Spleen (tissue), 11 donors: ENCODE measurements around the gene RAB1A. TPM values are rescaled to one million over a fixed set of nuclear protein-coding genes. Genes with fewer than 3 reads are reported as not detected.
A peak's percentile ranks its signal among the peaks of the same experiment; 100 is the strongest.

Experiments
- DNase-seq: peaks from one replicate; pipeline ENCODE4 v3.0.0-alpha.2; 2020
- H3K27ac ChIP-seq, 8 donors: fragments of 200-600 bp; sonication (generic) in 7 of 8; 1 replicate in 4 of 8; 2 replicates in 4 of 8; pipeline versions ENCODE4 v1.5.0 to v1.8.0; 2016 to 2021; ENCODE audit warnings: inconsistent platforms in 4 of 8, mild to moderate bottlenecking in 4 of 8, moderate library complexity in 1 of 8
- H3K27me3 ChIP-seq, 7 donors: fragments of 200-600 bp; sonication (generic) in 6 of 7; replicated peaks in 1 of 7; 1 replicate in 4 of 7; 2 replicates in 3 of 7; pipeline versions ENCODE4 v1.5.0 to v1.8.0; 2016 to 2021; ENCODE audit warnings: inconsistent platforms in 3 of 7, mild to moderate bottlenecking in 1 of 7
- H3K36me3 ChIP-seq, 6 donors: fragments of 200-600 bp; sonication (generic) in 5 of 6; 1 replicate in 4 of 6; 2 replicates in 2 of 6; pipeline versions ENCODE4 v1.5.0 to v1.8.0; 2016 to 2021; ENCODE audit warnings: inconsistent platforms in 2 of 6
- H3K4me1 ChIP-seq, 6 donors: fragments of 200-600 bp; sonication (generic) in 5 of 6; 1 replicate in 3 of 6; 2 replicates in 3 of 6; pipeline versions ENCODE4 v1.5.0 to v1.8.0; 2016 to 2021; ENCODE audit warnings: inconsistent platforms in 3 of 6
- H3K4me3 ChIP-seq, 8 donors: fragments of 200-600 bp; sonication (generic) in 7 of 8; 1 replicate in 4 of 8; 2 replicates in 4 of 8; pipeline versions ENCODE4 v1.5.0 to v1.8.0; 2016 to 2021; ENCODE audit warnings: inconsistent platforms in 4 of 8, mild to moderate bottlenecking in 4 of 8, moderate library complexity in 2 of 8
- H3K9me3 ChIP-seq, 8 donors: fragments of 200-600 bp; sonication (generic) in 7 of 8; 1 replicate in 4 of 8; 2 replicates in 4 of 8; pipeline versions ENCODE4 v1.5.0 to v1.8.0; 2016 to 2021; ENCODE audit warnings: inconsistent platforms in 4 of 8
- POLR2A ChIP-seq, 3 donors: fragments of 450-650 bp; IDR thresholded peaks; one replicate each; pipeline ENCODE4 v1.5.1; 2017; ENCODE audit warnings: antibody characterized with exemption in 3 of 3, mild to moderate bottlenecking in 1 of 3
- POLR2AphosphoS5 ChIP-seq, 3 donors: sonication (generic); formaldehyde crosslinking; IDR thresholded peaks; one replicate each; pipeline ENCODE4 v1.5.1; 2017; ENCODE audit warnings: antibody characterized with exemption in 3 of 3
- WGBS, 5 donors: extraction: QIAGEN DNeasy Blood & Tissue Kit in 3 of 5; methylation state at CpG; one replicate each; pipeline versions ENCODE4 v1.1.5 to v1.1.7; 2013 to 2018; 5-methylcytosine and 5-hydroxymethylcytosine counted together
- intact Hi-C: fragments of 100-400 bp; cut with DNase I; formaldehyde crosslinking; loops from one replicate; pipeline ENCODE4 v1.15.0; 2023; ENCODE audit warnings: low total_unique reads
- polyA plus RNA-seq, 3 donors: library from polyadenylated mRNA; stranded (reverse); fragments of 200-250 nt; gene quantifications; one replicate each; pipeline ENCODE4 v1.2.1, GENCODE V29; 2013
- total RNA-seq, 7 donors: library from RNA; depleted of rRNA in 3 of 7; stranded (reverse); fragments of >200 nt in 3 of 7; fragmentation: NEBNext Ultra II Directional in 4 of 7; extraction: Animal tissue kit (Norgen Biotek cat#: 25700) in 4 of 7; gene quantifications; one replicate each; pipeline versions ENCODE4 v1.1.0 to v1.2.1, GENCODE V29; 2016 to 2021
- TF ChIP-seq, protein P1 (sequence below), 11 experiments: fragments of 200-600 bp in 7 of 11; fragments of 450-650 bp in 4 of 11; sonication (generic) in 4 of 11; IDR thresholded peaks in 8 of 11; conservative IDR thresholded peaks in 3 of 11; 1 replicate in 7 of 11; 2 replicates in 4 of 11; pipeline versions ENCODE4 v1.4.0 to v1.8.0; 2016 to 2021; ENCODE audit warnings: antibody characterized with exemption in 11 of 11, inconsistent platforms in 4 of 11, mild to moderate bottlenecking in 1 of 11
- donor health status: healthy with polysubstance abuse.
- donor health status: DM: no; HTN: no; CAD: no; lungs with moderate emphysema.
- donor health status: DM: no; HTN: no; CAD: no.
- donor health status: Bipolar disorder and iron deficiency.
- donor health status: healthy.
- donor health status: DM: no; HTN: no; CAD: no.
- donor health status: DM: yes; HTN: yes; CAD: no.

Gene RAB1A
- total and polyA plus RNA-seq, 10 donors: 47.7 to 101 (median 88.2) TPM

DNA sequence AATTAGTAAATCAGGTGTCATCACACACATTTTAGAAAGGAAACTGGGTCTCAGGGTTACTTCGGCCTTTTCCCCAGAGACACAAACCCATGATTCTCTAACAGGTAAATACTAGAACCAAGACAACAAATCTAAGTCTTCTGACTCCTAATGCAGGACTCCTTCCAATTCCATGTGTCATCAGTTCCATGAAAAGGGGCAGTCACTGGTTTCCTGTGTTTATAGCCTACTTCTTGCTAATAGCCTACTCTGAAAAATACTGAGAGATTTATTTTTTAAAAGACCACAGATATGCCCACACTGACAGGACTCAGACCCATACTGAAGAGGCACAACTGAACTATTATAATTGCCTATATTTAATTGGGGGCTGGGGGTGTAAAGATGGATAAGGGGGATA, 33.0 kb downstream of the RAB1A start:
- Histone ChIP-seq H3K4me1 (peaks cover 0 to 42% (median 7%) of the 10 kb centered on the region in 6 donors), H3K27me3 (no peaks in the 10 kb centered on the region), H3K27ac (no peak overlapping the region), H3K36me3 (peaks cover 0 to 100% (median 74%) of the 10 kb centered on the region in 6 donors), H3K9me3 (peaks cover 0 to 11% (median 3%) of the 10 kb centered on the region in 8 donors), H3K4me3 (no peak overlapping the region)
- TF ChIP-seq POLR2A (IDR thresholded peaks at IDR 0.05) (no peak), POLR2AphosphoS5 (IDR thresholded peaks at IDR 0.05) (no peak)
- 82 to 100% (median 91%) methylated on average over 1 of the region's 1 CpG for WGBS, 5 donors
- DNase-seq: no peak
- intact Hi-C loops: no loop called here

DNA sequence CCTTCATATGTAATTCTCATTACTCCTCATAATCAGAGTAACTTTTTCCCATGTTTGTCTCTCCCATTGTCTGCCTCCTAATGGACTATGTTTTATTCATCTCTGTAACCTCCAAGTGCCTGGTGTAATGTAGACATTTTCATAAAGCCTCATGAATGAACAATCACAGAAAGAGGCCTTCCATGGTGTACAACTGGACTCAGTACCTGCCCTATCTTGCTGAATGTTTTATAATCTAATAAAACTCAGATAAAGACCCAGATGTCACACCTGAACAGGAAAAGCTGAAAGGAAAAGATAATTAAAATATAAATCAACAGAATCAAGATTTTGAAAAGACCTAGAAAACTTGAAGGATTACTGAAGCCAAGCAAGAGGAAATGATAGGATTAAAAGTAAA, 36.7 kb downstream of the RAB1A start:
- intact Hi-C loops: no loop called here

DNA sequence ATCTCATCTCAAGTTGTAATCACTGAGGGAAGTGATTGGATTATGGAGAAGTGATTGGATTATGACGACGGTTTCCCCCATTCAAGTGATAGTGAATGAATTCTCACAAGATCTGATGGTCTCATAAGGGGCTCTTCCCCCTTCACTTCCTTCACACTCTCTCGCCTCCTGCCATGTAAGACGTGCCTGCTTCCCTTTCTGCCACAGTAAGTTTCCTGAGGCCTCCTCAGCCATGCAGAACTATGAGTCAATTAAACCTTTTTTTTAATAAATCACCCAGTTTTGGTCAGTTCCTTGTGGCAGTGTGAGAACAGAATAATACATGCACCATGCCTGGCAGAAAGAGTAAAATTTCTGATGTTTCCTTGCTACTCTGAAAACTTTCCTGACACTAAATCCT, 37.1 kb downstream of the RAB1A start:
- no peaks in the 10 kb centered on the region for H3K27me3 ChIP-seq
- H3K9me3 ChIP-seq: peaks cover 0 to 11% (median 3%) of the 10 kb centered on the region in 8 donors
- no peak overlapping the region for H3K4me3 ChIP-seq
- intact Hi-C loops: no loop called here
- no peak overlapping the region for H3K27ac ChIP-seq
- TF ChIP-seq POLR2A (IDR thresholded peaks at IDR 0.05) (no peak), POLR2AphosphoS5 (IDR thresholded peaks at IDR 0.05) (peak in 1 of 3 donors; percentile 10)
- TF ChIP-seq, protein P1, sequence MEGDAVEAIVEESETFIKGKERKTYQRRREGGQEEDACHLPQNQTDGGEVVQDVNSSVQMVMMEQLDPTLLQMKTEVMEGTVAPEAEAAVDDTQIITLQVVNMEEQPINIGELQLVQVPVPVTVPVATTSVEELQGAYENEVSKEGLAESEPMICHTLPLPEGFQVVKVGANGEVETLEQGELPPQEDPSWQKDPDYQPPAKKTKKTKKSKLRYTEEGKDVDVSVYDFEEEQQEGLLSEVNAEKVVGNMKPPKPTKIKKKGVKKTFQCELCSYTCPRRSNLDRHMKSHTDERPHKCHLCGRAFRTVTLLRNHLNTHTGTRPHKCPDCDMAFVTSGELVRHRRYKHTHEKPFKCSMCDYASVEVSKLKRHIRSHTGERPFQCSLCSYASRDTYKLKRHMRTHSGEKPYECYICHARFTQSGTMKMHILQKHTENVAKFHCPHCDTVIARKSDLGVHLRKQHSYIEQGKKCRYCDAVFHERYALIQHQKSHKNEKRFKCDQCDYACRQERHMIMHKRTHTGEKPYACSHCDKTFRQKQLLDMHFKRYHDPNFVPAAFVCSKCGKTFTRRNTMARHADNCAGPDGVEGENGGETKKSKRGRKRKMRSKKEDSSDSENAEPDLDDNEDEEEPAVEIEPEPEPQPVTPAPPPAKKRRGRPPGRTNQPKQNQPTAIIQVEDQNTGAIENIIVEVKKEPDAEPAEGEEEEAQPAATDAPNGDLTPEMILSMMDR (IDR thresholded peaks at IDR 0.05 in 8 of 11, conservative IDR thresholded peaks at IDR 0.05 in 3 of 11): no peak
- WGBS, 5 donors: 69 to 81% (median 78%) methylated on average over 4 of the region's 4 CpGs
- no peak for DNase-seq
- H3K4me1 ChIP-seq: peaks cover 0 to 24% (median 7%) of the 10 kb centered on the region in 6 donors
- peaks cover 0 to 100% (median 83%) of the 10 kb centered on the region in 6 donors for H3K36me3 ChIP-seq

More for the DNA sequence above, 36.7 kb downstream of the RAB1A start:
- H3K4me3 ChIP-seq: no peak overlapping the region
- TF ChIP-seq, protein P1 (IDR thresholded peaks at IDR 0.05 in 8 of 11, conservative IDR thresholded peaks at IDR 0.05 in 3 of 11): no peak
- TF ChIP-seq POLR2A (IDR thresholded peaks at IDR 0.05) (no peak), POLR2AphosphoS5 (IDR thresholded peaks at IDR 0.05) (no peak)
- no peak for DNase-seq
- H3K4me1 ChIP-seq: peaks cover 0 to 26% (median 8%) of the 10 kb centered on the region in 6 donors
- H3K9me3 ChIP-seq: peaks cover 0 to 11% (median 3%) of the 10 kb centered on the region in 8 donors
- H3K27ac ChIP-seq: no peak overlapping the region
- H3K27me3 ChIP-seq: no peaks in the 10 kb centered on the region
- H3K36me3 ChIP-seq: peaks cover 0 to 100% (median 80%) of the 10 kb centered on the region in 6 donors

DNA sequence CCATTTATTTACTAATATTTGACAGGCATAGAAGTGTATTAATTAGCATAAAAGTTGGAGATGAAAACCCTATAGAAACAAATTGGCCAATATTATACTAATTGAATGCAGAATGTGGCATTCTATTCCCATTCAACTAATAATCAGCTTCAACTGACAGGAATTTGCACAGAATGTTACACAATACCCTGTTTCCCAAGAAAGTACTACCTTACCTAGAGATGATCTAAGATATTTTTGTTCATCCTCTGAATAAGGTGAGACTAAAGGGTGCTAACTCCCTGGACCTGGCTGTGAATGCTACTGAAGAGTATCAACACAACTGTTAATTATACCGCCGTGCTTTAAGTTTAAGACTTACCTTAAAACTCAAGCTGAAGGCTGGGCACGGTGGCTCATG, 44.8 kb downstream of the RAB1A start:
- no peak overlapping the region for H3K27ac ChIP-seq
- peaks cover 0 to 100% (median 75%) of the 10 kb centered on the region in 6 donors for H3K36me3 ChIP-seq
- intact Hi-C loops: no loop called here
- TF ChIP-seq, protein P1 (IDR thresholded peaks at IDR 0.05 in 8 of 11, conservative IDR thresholded peaks at IDR 0.05 in 3 of 11): no peak
- TF ChIP-seq POLR2AphosphoS5 (IDR thresholded peaks at IDR 0.05) (no peak), POLR2A (IDR thresholded peaks at IDR 0.05) (no peak)
- no peak for DNase-seq
- no peaks in the 10 kb centered on the region for H3K9me3 ChIP-seq
- peaks cover 0 to 67% (median 32%) of the 10 kb centered on the region in 6 donors for H3K4me1 ChIP-seq
- WGBS, 5 donors: 94 to 98% (median 95%) methylated on average over 3 of the region's 3 CpGs
- no peak overlapping the region for H3K4me3 ChIP-seq
- no peaks in the 10 kb centered on the region for H3K27me3 ChIP-seq
